Measurements from ENCODE around the gene AFP.

DNA sequence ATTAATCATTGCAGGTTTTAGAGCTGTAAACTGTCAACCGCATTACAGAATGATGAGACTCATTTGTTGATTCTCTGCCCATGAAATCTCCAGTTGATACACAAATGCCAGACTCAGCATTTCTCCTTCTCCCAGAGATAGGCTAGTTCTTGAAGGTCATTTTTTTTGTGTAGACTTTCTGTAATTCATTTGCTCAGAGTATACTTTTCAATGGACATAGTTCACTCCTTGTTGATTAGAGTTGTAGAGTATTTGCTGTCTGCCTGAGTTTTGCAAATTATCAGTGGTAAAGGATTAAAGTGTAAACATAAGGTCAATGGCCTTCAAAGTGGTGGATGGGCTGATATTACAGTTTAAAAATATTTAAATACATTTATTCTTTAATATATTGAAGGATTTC lies 47.1 kb upstream of the AFP start:
- TF ChIP-seq CTCF (IDR thresholded peaks at IDR 0.05; ENCODE audit: poor library complexity) (no peak), EZH2 (IDR thresholded peaks at IDR 0.05; ENCODE audit: borderline replicate concordance) (no peak)
